VCaP (cell line): ENCODE measurements around the gene ITGA2B.

ENCODE experiments used
- H3K27ac ChIP-seq: fragments of 450-650 bp; 2 replicates; pipeline ENCODE4 v1.5.1; 2017
- TF ChIP-seq, protein P1 (sequence below): fragments of 450-650 bp; conservative IDR thresholded peaks from 2 replicates; pipeline ENCODE4 v1.5.1; 2017; ENCODE audit warnings: mild to moderate bottlenecking, moderate library complexity

Gene ITGA2B

DNA sequence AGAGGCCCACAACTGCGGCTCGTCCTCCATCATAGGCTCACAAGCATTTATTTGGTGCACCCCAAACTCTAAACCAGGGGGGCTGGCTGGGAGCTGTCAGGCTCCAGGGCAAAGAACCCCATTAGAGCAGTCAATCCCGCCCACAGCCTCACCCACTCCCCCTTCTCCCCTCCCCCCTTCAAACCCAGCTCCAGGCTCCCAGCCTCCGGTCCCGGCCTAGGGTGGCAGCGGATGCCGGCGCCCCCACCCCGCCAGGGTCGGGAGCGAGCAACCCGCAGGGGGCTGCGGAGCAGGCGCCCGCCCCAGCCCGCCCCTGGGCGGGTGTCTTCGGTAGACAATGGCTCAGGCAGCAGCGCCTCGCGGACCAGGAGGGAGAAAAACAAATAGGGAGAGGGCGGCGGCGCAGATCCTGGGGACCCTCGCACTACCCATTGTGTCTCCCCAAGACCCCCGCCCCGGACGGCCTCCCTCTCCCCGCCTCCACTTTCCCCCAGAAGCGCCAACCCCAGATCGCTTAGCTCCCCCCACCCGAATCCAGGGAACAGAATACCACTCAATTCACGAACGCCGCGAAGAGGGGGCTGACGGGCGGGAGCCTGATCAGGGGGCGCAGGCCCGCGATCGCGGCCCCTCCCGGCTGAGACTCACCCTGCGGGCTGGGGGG lies 26.4 kb downstream of the ITGA2B start:
- TF ChIP-seq, protein P1, sequence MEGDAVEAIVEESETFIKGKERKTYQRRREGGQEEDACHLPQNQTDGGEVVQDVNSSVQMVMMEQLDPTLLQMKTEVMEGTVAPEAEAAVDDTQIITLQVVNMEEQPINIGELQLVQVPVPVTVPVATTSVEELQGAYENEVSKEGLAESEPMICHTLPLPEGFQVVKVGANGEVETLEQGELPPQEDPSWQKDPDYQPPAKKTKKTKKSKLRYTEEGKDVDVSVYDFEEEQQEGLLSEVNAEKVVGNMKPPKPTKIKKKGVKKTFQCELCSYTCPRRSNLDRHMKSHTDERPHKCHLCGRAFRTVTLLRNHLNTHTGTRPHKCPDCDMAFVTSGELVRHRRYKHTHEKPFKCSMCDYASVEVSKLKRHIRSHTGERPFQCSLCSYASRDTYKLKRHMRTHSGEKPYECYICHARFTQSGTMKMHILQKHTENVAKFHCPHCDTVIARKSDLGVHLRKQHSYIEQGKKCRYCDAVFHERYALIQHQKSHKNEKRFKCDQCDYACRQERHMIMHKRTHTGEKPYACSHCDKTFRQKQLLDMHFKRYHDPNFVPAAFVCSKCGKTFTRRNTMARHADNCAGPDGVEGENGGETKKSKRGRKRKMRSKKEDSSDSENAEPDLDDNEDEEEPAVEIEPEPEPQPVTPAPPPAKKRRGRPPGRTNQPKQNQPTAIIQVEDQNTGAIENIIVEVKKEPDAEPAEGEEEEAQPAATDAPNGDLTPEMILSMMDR = no peak
- H3K27ac ChIP-seq = peak overlapping the region; percentile 77

DNA sequence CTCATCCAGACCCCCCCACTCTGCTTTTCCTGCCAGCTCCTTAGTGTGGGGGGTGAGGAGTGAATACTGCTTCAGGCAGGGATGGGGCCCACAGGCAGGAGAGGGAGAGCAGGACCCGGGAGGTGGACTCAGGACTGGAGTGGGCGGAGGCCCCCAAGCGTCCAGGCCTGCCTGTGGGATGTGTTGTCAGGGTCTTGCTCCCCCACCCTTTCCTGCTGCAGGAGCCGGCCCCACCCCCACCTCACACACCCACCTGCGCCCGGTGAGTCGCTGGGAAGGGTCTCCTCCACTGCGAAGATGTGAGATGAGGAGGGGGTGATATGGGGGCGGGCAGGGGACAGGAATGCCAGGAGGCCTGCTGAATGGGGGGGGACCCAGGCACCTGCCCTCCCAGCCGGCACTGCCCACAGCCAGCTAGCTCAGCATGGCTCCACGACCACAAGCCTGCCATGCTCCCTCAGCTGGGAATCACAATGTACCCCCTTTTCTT lies 26.9 kb downstream of the ITGA2B start:
- peak overlapping the region; percentile 77; the same call in 1 of the 2 replicates for H3K27ac ChIP-seq
- TF ChIP-seq, protein P1 = no peak

DNA sequence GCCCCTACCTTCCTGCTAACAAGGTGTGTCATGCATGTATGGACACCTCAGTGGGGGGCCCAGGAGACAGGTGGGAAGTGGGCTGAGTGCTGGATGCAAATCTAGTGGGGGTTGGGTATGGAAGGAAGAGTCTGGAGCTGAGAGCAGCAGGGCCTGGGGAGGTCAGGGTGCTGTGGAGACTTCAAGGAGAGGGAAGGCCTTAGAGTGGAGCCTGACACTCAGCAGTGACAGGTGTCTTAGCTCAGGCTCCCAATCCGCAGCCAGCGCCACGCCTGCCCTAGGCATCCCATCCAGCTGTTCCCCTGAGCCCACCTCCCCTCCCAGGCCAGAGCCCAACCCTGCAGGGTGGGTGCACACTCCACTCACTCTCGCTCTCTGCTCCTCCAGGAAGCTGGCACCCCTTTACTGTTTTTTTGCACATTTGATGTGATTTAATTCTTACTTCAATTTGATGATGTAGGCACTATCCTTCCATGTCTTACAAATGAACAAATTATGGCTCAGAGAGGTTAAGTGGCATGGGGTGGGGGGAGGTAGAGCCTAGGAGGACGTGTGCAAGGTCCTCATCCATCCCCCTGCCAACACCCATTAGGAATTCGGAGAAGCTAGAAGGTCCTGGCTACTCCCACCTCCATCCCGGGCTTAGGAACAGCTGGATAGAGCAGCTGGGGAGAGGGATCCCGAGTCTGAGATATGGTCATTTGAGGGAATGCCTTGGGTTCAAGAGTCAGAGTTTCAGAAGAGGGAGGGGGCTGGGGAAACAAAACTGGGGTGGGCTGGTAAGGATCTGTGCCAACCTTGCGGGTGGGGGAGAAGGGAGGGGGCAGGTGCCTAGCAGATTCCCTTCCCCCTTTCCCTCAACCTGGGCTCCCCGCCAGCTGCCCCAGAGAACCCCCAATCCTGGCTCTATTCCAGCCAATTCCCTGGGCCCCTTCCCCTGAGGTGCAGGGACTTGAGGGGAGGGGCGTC lies 27.9 kb downstream of the ITGA2B start:
- TF ChIP-seq, protein P1 = no peak
- H3K27ac ChIP-seq = no peak overlapping the region

DNA sequence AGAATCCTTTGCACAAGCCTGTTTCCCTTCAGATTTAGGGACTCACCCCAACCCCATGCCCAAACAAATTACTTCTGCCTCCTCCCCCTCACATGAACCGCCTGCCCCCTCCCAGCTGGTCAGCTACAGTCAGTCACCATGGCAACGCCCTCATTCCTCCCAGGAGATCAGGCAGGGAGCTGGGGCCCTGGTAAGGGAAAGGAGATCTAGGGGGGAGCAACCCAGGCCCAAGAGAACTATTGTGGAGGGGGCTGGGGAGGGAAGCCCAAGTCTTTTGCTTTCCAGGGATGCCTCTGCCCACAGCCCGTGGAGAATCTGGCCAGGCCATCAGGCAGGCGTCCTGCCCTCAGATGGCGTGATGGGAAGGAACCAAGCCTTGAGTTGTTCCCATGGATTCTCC lies 28.6 kb downstream of the ITGA2B start:
- no peak overlapping the region for H3K27ac ChIP-seq
- TF ChIP-seq, protein P1 = no peak

DNA sequence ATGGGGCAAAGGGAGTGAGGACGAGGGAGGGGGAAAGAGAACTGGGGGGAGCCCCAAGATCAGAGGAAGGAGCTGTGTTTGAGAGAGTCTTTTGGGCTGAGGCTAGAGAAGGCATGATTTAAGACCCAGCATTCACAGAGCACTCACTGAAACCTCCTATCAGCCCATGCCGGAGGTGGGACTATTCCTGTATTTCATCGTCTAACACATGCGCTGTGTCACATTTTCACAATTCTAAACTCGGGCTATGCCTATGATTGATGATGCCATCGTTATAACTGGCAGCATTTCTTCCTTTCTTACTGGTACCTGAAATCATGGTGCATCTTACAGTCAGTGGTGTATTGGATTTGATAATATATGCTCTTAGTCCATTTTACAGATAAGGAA lies 29.3 kb downstream of the ITGA2B start:
- no peak overlapping the region for H3K27ac ChIP-seq
- TF ChIP-seq, protein P1 = no peak

DNA sequence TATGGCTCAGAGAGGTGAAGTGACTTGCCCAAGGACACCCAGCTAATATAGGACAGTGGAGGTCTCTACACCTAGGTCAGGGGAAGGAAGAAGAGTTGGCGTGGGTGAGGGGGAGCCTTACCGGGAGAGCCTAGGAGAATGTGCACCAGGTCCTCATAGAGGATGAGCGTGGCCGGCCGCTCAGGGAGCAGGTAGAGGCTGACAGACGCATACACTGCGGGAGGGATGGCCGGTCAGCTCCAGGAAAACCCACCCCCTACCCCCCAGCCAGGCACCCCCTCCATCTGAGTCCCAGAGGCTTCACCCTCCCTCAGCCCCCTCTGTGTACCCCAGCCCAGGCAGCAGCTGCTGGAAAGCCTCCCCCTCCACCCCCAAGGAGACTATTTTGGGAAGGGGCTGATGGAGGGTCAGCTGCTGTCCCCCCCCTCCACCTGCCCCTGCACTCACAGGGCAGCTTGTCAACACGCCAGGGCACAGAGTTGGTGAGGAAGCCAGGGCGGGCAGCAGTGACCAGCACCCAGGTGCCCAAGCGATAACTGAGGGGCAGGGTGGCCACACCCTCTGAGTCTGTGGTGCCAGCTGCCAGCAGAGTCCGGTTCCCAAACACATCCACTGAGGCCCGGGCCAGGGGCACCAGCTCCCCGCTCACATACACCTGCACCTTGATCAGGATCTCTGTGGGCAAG lies 29.8 kb downstream of the ITGA2B start:
- no peak overlapping the region for H3K27ac ChIP-seq
- TF ChIP-seq, protein P1 = no peak

DNA sequence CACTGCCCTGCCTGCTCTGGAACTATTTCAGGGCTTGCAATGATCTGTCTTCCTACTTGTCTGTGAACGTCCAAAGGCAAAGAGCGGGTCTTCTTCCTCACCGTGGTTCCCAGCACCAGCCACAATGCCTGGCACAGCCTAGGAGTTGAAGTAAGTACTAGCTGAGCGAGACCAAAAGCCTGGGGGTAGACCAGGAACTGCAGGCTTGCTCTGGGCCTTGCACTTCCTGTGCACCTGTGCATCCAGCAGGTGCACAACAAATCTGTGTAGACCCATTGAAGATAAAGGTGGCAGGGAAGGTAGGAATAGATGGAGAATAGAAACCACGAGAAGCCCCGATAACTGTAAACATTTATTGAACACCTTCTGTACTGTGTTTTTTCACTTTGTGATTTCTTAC lies 30.4 kb downstream of the ITGA2B start:
- TF ChIP-seq, protein P1 = no peak
- H3K27ac ChIP-seq = no peak overlapping the region
